Body of pancreas (tissue), 4 donors: ENCODE measurements around the gene WSB2.

Experiments
- POLR2A ChIP-seq, 3 donors: fragments of 450-650 bp; IDR thresholded peaks; one replicate each; pipeline ENCODE4 v1.6.1; 2016; ENCODE audit warnings: antibody characterized with exemption in 3 of 3, mild to moderate bottlenecking in 2 of 3
- TF ChIP-seq, protein P1 (sequence below), 7 experiments: fragments of 450-650 bp in 4 of 7; fragments of 200-600 bp in 3 of 7; sonication (generic) in 3 of 7; IDR thresholded peaks; one replicate each; pipeline ENCODE4 v1.5.1; 2016 to 2019; ENCODE audit warnings: antibody characterized with exemption in 7 of 7

- TF ChIP-seq POLR2A (IDR thresholded peaks at IDR 0.05): peak in 2 of 3 donors; percentile 51 to 58
- TF ChIP-seq, protein P1, sequence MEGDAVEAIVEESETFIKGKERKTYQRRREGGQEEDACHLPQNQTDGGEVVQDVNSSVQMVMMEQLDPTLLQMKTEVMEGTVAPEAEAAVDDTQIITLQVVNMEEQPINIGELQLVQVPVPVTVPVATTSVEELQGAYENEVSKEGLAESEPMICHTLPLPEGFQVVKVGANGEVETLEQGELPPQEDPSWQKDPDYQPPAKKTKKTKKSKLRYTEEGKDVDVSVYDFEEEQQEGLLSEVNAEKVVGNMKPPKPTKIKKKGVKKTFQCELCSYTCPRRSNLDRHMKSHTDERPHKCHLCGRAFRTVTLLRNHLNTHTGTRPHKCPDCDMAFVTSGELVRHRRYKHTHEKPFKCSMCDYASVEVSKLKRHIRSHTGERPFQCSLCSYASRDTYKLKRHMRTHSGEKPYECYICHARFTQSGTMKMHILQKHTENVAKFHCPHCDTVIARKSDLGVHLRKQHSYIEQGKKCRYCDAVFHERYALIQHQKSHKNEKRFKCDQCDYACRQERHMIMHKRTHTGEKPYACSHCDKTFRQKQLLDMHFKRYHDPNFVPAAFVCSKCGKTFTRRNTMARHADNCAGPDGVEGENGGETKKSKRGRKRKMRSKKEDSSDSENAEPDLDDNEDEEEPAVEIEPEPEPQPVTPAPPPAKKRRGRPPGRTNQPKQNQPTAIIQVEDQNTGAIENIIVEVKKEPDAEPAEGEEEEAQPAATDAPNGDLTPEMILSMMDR (IDR thresholded peaks at IDR 0.05): no peak
Observed at GRCh38 chr12:118061873-118062843, 1.2 kb upstream of the WSB2 start.
